ENCODE measurements around the gene FAF1. TPM values are rescaled to one million over a fixed set of nuclear protein-coding genes. Genes with fewer than 3 reads are reported as not detected.

Gene FAF1
- polyA plus RNA-seq, 1 donor = 72.3 TPM

GRCh38 chr1:50637460-50637859 is 322.6 kb downstream of the FAF1 start:
- DNase-seq = no peak

GRCh38 chr1:50634251-50634650 is 325.8 kb downstream of the FAF1 start:
- no peak for DNase-seq

- DNase-seq = no peak
Measured at GRCh38 chr1:50633465-50633864, 326.6 kb downstream of the FAF1 start.

GRCh38 chr1:50631161-50631560 is 328.9 kb downstream of the FAF1 start:
- no peak for DNase-seq

GRCh38 chr1:50622259-50622658 is 337.8 kb downstream of the FAF1 start:
- no peak for DNase-seq

GRCh38 chr1:50620680-50621329 is 339.3 kb downstream of the FAF1 start:
- DNase-seq = no peak

GRCh38 chr1:50615036-50615750 is 344.9 kb downstream of the FAF1 start:
- DNase-seq = no peak

- DNase-seq = no peak
Measured at GRCh38 chr1:50611675-50612074, 348.4 kb downstream of the FAF1 start.

- DNase-seq = no peak
Measured at GRCh38 chr1:50610563-50610962, 349.5 kb downstream of the FAF1 start.

GRCh38 chr1:50609508-50609907 is 350.6 kb downstream of the FAF1 start:
- DNase-seq = no peak

GRCh38 chr1:50605186-50605875 is 354.7 kb downstream of the FAF1 start:
- no peak for DNase-seq

- no peak for DNase-seq
Measured at GRCh38 chr1:50604580-50604979, 355.5 kb downstream of the FAF1 start.

- DNase-seq = no peak
Measured at GRCh38 chr1:50603274-50604271, 356.5 kb downstream of the FAF1 start.

GRCh38 chr1:50599546-50599945 is 360.5 kb downstream of the FAF1 start:
- no peak for DNase-seq

- no peak for DNase-seq
Measured at GRCh38 chr1:50595874-50596273, 364.2 kb downstream of the FAF1 start.

- no peak for DNase-seq
Measured at GRCh38 chr1:50593515-50593914, 366.6 kb downstream of the FAF1 start.

GRCh38 chr1:50591598-50591997 is 368.5 kb downstream of the FAF1 start:
- DNase-seq = no peak

- DNase-seq = no peak
Measured at GRCh38 chr1:50582346-50582745, 377.7 kb downstream of the FAF1 start.

GRCh38 chr1:50570066-50570468 is 390.0 kb downstream of the FAF1 start:
- no peak for DNase-seq

- no peak for DNase-seq
Measured at GRCh38 chr1:50568782-50569181, 391.3 kb downstream of the FAF1 start.

GRCh38 chr1:50566405-50566804 is 393.7 kb downstream of the FAF1 start:
- DNase-seq = no peak

GRCh38 chr1:50564417-50564816 is 395.6 kb downstream of the FAF1 start:
- DNase-seq = no peak

Data from left kidney (tissue), 2 donors.